HCT116 (cell line): Measurements from ENCODE around the gene ALPL. TPM values are rescaled to one million over a fixed set of nuclear protein-coding genes. Genes with fewer than 3 reads are reported as not detected.

ENCODE experiments used
- ATAC-seq: fragments of 200-7000 bp; cut with Tn5 transposase; 2 replicates; pipeline ENCODE4 v1.9.1; 2020; ENCODE audit warnings: mild to moderate bottlenecking, moderate library complexity
- BruUV-seq: library from RNA; stranded (reverse); fragments of 400-500 nt; replicated peaks from 2 replicates; lab custom pipeline; 2021; lab: Mats Ljungman, UMichigan
- CTCF ChIA-PET: fragments of 300-600 bp; sonication (Branson Sonifier 250); formaldehyde crosslinking; loops from one replicate; lab custom pipeline; 2021; ENCODE audit warnings: antibody characterized with exemption; lab: Charles Lee
- POLR2A ChIA-PET: fragments of 300-600, 350-600 bp; sonication (Branson Sonifier 250); formaldehyde crosslinking; loops from one replicate; lab custom pipeline; 2021; ENCODE audit warnings: antibody characterized with exemption; lab: Charles Lee
- RAD21 ChIA-PET, 2 experiments: fragments of 300-600 bp; sonication (Branson Sonifier 250); formaldehyde crosslinking; loops; one replicate each; lab custom pipeline; 2023; ENCODE audit warnings: low total read pairs in 2 of 2; ENCODE audit not compliant: uncharacterized antibody in 2 of 2, unreplicated experiment in 2 of 2, low non-redundant PET in 1 of 2; lab: Charles Lee
- DNase-seq: peaks from one replicate; pipeline ENCODE4 v3.0.0-alpha.2; 2010; ENCODE audit warnings: low read depth, low spot score
- H2AFZ ChIP-seq: fragments of 200-600 bp; shearing (Covaris generic), sonication (generic); 2 replicates; pipeline ENCODE4 v1.6.1; 2017; ENCODE audit warnings: low read depth, mixed run types, mixed read lengths, antibody characterized with exemption, low read length; ENCODE audit not compliant: poor library complexity, severe bottlenecking
- H3K27ac ChIP-seq: 2 replicates; pipeline ENCODE4 v1.5.1; 2012; ENCODE audit warnings: low read depth, low read length
- H3K27me3 ChIP-seq: fragments of 200-600 bp; sonication (generic); 2 replicates; pipeline ENCODE4 v1.6.1; 2016; ENCODE audit warnings: mixed run types, low read length, mixed read lengths; ENCODE audit not compliant: insufficient read depth
- H3K36me3 ChIP-seq, 2 experiments: fragments of 200-500 bp in 1 of 2; fragments of 200-600 bp in 1 of 2; sonication (Bioruptor generic) in 1 of 2; sonication (generic) in 1 of 2; 2 replicates each; pipeline versions ENCODE4 v1.5.1 to v1.6.1; 2014 to 2016; ENCODE audit warnings: low read length in 2 of 2, inconsistent platforms in 1 of 2, mixed read lengths in 1 of 2, mixed run types in 1 of 2; ENCODE audit not compliant: insufficient read depth in 2 of 2, control insufficient read depth in 1 of 2
- H3K4me1 ChIP-seq, 2 experiments: fragments of 200-600 bp in 1 of 2; sonication (generic) in 1 of 2; 2 replicates each; pipeline versions ENCODE4 v1.5.1 to v1.6.1; 2012 to 2017; ENCODE audit warnings: low read length in 2 of 2, inconsistent platforms in 1 of 2, mild to moderate bottlenecking in 1 of 2, mixed read lengths in 1 of 2, mixed run types in 1 of 2, moderate library complexity in 1 of 2; ENCODE audit not compliant: insufficient read depth in 2 of 2, control insufficient read depth in 1 of 2
- H3K4me2 ChIP-seq: fragments of 200-600 bp; sonication (generic); 2 replicates; pipeline ENCODE4 v1.6.1; 2017; ENCODE audit warnings: mixed run types, low read length, mixed read lengths
- H3K4me3 ChIP-seq, 2 experiments: fragments of 200-600 bp in 1 of 2; sonication (generic) in 1 of 2; replicated peaks in 1 of 2; 2 replicates each; pipeline ENCODE4 v1.5.1; 2011 to 2016; ENCODE audit warnings: low read length in 2 of 2, control low read depth in 1 of 2, low read depth in 1 of 2, mild to moderate bottlenecking in 1 of 2, mixed read lengths in 1 of 2, mixed run types in 1 of 2
- H3K79me2 ChIP-seq: fragments of 200-600 bp; sonication (generic); 2 replicates; pipeline ENCODE4 v1.6.1; 2017; ENCODE audit warnings: mild to moderate bottlenecking, mixed run types, low read length, moderate library complexity, mixed read lengths; ENCODE audit not compliant: insufficient read depth
- H3K9ac ChIP-seq: fragments of 200-600 bp; sonication (generic); 2 replicates; pipeline ENCODE4 v1.6.1; 2016; ENCODE audit warnings: low read length, mixed read lengths
- H3K9me2 ChIP-seq: fragments of 200-600 bp; sonication (generic), shearing (Covaris generic); 2 replicates; pipeline ENCODE4 v1.6.1; 2017; ENCODE audit warnings: mixed run types, mild to moderate bottlenecking, moderate library complexity; ENCODE audit not compliant: insufficient read depth
- H3K9me3 ChIP-seq, 2 experiments: fragments of 200-500 bp in 1 of 2; fragments of 200-600 bp in 1 of 2; sonication (Bioruptor generic) in 1 of 2; sonication (generic) in 1 of 2; 2 replicates each; pipeline ENCODE4 v1.6.1; 2014 to 2017; ENCODE audit warnings: low read length in 2 of 2, mixed read lengths in 2 of 2, inconsistent platforms in 1 of 2, low read depth in 1 of 2, mild to moderate bottlenecking in 1 of 2, mixed run types in 1 of 2, moderate library complexity in 1 of 2; ENCODE audit not compliant: control insufficient read depth in 1 of 2, insufficient read depth in 1 of 2
- H4K20me1 ChIP-seq: fragments of 200-600 bp; sonication (generic), shearing (Covaris generic); 2 replicates; pipeline ENCODE4 v1.6.1; 2017; ENCODE audit warnings: mixed run types, mild to moderate bottlenecking, moderate library complexity; ENCODE audit not compliant: insufficient read depth
- ATF3 ChIP-seq: IDR thresholded peaks from 2 replicates; pipeline ENCODE4 v1.6.1; 2012
- CBX3 ChIP-seq: IDR thresholded peaks from 2 replicates; pipeline ENCODE4 v1.6.1; 2012; ENCODE audit warnings: low read depth
- CEBPB ChIP-seq: IDR thresholded peaks from 2 replicates; pipeline ENCODE4 v1.6.1; 2012; ENCODE audit warnings: low read depth
- CTCF ChIP-seq, 3 experiments: fragments of 200-600 bp in 1 of 3; sonication (generic) in 1 of 3; IDR thresholded peaks in 2 of 3; conservative IDR thresholded peaks in 1 of 3; 2 replicates each; pipeline ENCODE4 v1.5.1; 2012 to 2017; ENCODE audit warnings: low read depth in 2 of 3, low read length in 2 of 3, antibody characterized with exemption in 1 of 3, borderline replicate concordance in 1 of 3, control low read depth in 1 of 3, mild to moderate bottlenecking in 1 of 3, mixed read lengths in 1 of 3, mixed run types in 1 of 3, moderate library complexity in 1 of 3; ENCODE audit not compliant: insufficient read depth in 1 of 3
- ELF1 ChIP-seq: IDR thresholded peaks from 2 replicates; pipeline ENCODE4 v1.6.1; 2012; ENCODE audit warnings: low read depth, borderline replicate concordance
- EZH2phosphoT487 ChIP-seq: fragments of 200-600 bp; IDR thresholded peaks from 2 replicates; pipeline ENCODE4 v1.6.1; 2018; ENCODE audit warnings: antibody characterized with exemption, borderline replicate concordance
- FOSL1 ChIP-seq: IDR thresholded peaks from 2 replicates; pipeline ENCODE4 v1.6.1; 2012; ENCODE audit warnings: low read depth
- JUND ChIP-seq: IDR thresholded peaks from 2 replicates; pipeline ENCODE4 v1.6.1; 2012
- MAX ChIP-seq: IDR thresholded peaks from 2 replicates; pipeline ENCODE4 v1.6.1; 2012
- POLR2A ChIP-seq: IDR thresholded peaks from 2 replicates; pipeline ENCODE4 v1.7.0; 2011; ENCODE audit warnings: borderline replicate concordance; ENCODE audit not compliant: insufficient read depth, insufficient read length; ENCODE audit errors: extremely low read depth
- POLR2AphosphoS5 ChIP-seq: IDR thresholded peaks from 2 replicates; pipeline ENCODE4 v1.6.1; 2011; ENCODE audit warnings: mild to moderate bottlenecking, low read depth, low read length, moderate library complexity
- RAD21 ChIP-seq: IDR thresholded peaks from 2 replicates; pipeline ENCODE4 v1.6.1; 2012; ENCODE audit warnings: low read depth, mild to moderate bottlenecking
- REST ChIP-seq: IDR thresholded peaks from 2 replicates; pipeline ENCODE4 v1.6.1; 2012; ENCODE audit warnings: low read depth
- SIN3A ChIP-seq: IDR thresholded peaks from 2 replicates; pipeline ENCODE4 v1.6.1; 2012; ENCODE audit warnings: low read depth
- SP1 ChIP-seq: IDR thresholded peaks from 2 replicates; pipeline ENCODE4 v1.6.1; 2012; ENCODE audit warnings: low read depth
- SRF ChIP-seq: IDR thresholded peaks from 2 replicates; pipeline ENCODE4 v1.6.1; 2012; ENCODE audit warnings: low read depth
- YY1 ChIP-seq: IDR thresholded peaks from 2 replicates; pipeline ENCODE4 v1.6.1; 2011; ENCODE audit warnings: low read length, low read depth, moderate library complexity, mild to moderate bottlenecking; ENCODE audit not compliant: insufficient replicate concordance; ENCODE audit errors: extremely low read depth
- ZFX ChIP-seq: fragments of 450-650 bp; IDR thresholded peaks from 2 replicates; pipeline ENCODE4 v1.6.1; 2017
- intact Hi-C: fragments of 100-400 bp; cut with micrococcal nuclease; formaldehyde crosslinking; loops from 2 replicates; pipeline ENCODE4 v1.10.0; 2022
- total RNA-seq: library from RNA; stranded (reverse); gene quantifications from one replicate; pipeline ENCODE4 v1.2.1, GENCODE V29; 2021; ENCODE audit not compliant: unreplicated experiment

Gene ALPL
- total RNA-seq, 1 experiment from 2014 or later: 0.61 TPM

GRCh38 chr1:21531241-21531640 is 22.0 kb downstream of the ALPL start:
- Histone ChIP-seq H2AFZ (no peak overlapping the region), H3K36me3 (no peaks in the 10 kb centered on the region), H4K20me1 (no peaks in the 10 kb centered on the region), H3K9me2 (no peaks in the 10 kb centered on the region), H3K4me1 (no peaks in the 10 kb centered on the region), H3K9me3 (no peaks in the 10 kb centered on the region), H3K79me2 (no peaks in the 10 kb centered on the region), H3K9ac (no peak overlapping the region), H3K4me2 (no peak overlapping the region), H3K4me3 (no peak overlapping the region), H3K27ac (no peak overlapping the region), H3K27me3 (0 out of 2 replicates have a peak, but pooled peaks cover 4% of the 10 kb centered on the region)
- ChIA-PET CTCF (no interaction called here), POLR2A (no interaction called here), RAD21 (no interaction called here)
- TF ChIP-seq JUND (no peak), YY1 (no peak), EZH2phosphoT487 (no peak), RAD21 (no peak), FOSL1 (no peak), ZFX (no peak), CEBPB (no peak), SRF (no peak), CBX3 (no peak), POLR2A (no peak), MAX (no peak), ATF3 (no peak), SP1 (no peak), POLR2AphosphoS5 (no peak)
- intact Hi-C loops: no loop called here
- DNase-seq (no peak), ATAC-seq (no peak)
- BruUV-seq: no TSS peak

GRCh38 chr1:21532496-21532895 is 23.3 kb downstream of the ALPL start:
- no peak overlapping the region for H2AFZ ChIP-seq
- no peaks in the 10 kb centered on the region for H3K36me3 ChIP-seq
- intact Hi-C loops: no loop called here
- H3K27me3 ChIP-seq: 0 out of 2 replicates have a peak, but pooled peaks cover 4% of the 10 kb centered on the region
- no peak for DNase-seq
- CTCF ChIA-PET: no interaction called here
- POLR2A ChIA-PET: no interaction called here
- RAD21 ChIA-PET: no interaction called here
- no peaks in the 10 kb centered on the region for H3K4me1 ChIP-seq
- H3K4me2 ChIP-seq: no peak overlapping the region
- no peak overlapping the region for H3K9ac ChIP-seq
- no peaks in the 10 kb centered on the region for H3K79me2 ChIP-seq
- BruUV-seq: no TSS peak
- H3K27ac ChIP-seq: no peak overlapping the region
- H3K9me3 ChIP-seq: no peaks in the 10 kb centered on the region
- no peaks in the 10 kb centered on the region for H3K9me2 ChIP-seq
- H3K4me3 ChIP-seq: no peak overlapping the region
- no peak for ATAC-seq
- H4K20me1 ChIP-seq: no peaks in the 10 kb centered on the region
- TF ChIP-seq CTCF (IDR thresholded peaks at IDR 0.05 in 2 of 3, conservative IDR thresholded peaks at IDR 0.05 in 1 of 3; ENCODE audit: borderline replicate concordance in 1 of 3, insufficient read depth in 1 of 3, low read depth in 2 of 3, low read length in 2 of 3) (no peak), POLR2AphosphoS5 (no peak), YY1 (no peak), ZFX (no peak), SIN3A (no peak), CBX3 (no peak), REST (no peak), ELF1 (no peak), SRF (no peak)
